ENCODE data around the gene CSGALNACT2. TPM values are rescaled to one million over a fixed set of nuclear protein-coding genes. Genes with fewer than 3 reads are reported as not detected.
"Not testable (repeated sequence)": the region's sequence is repeated elsewhere in the genome, so short reads cannot be mapped to it uniquely, and the experiment has no call there.

The CSGALNACT2 gene
- total RNA-seq, 1 donor from 2014 or later = 6.6 TPM

DNA sequence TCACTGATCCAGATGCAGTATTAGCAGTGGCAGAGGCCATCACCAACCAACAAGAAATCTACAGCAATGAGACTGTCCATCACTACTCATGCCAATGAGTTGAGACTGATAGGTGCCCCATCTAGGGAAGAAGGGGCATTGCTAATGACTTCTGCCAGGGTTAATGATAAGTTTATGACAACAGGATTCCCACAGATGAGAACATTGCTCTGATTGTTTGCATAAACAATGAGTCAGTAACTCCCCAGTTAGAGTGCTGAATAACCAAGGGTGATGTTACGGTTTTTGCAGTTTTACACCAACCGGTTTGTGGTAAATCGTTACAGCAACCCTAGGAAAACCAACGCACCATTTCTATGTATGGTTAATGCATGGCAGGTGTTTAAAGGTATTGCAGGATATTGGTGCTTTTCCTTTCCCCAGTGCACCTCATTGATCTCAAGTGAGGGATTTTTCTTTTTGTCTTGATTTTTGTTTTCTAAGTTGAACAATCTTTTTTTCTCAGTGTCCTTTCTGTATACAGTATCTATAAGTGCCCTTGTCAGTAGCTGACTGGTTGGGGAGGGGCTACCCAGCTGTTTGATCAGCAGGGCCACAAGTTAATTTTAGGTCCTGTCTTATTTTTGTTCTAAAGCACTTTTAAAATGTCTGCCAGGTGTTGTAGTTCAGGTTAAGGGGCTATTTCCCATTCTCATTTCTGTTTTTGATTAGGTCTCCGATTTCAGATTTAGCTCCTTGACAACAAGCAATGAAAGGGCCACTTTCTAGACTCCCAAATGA, 3.9 kb upstream of the CSGALNACT2 start:
- ATAC-seq (ENCODE audit: poor library complexity) = no peak
- DNase-seq = no peak
- intact Hi-C loops (cut with DNase I) = no loop called here

DNA sequence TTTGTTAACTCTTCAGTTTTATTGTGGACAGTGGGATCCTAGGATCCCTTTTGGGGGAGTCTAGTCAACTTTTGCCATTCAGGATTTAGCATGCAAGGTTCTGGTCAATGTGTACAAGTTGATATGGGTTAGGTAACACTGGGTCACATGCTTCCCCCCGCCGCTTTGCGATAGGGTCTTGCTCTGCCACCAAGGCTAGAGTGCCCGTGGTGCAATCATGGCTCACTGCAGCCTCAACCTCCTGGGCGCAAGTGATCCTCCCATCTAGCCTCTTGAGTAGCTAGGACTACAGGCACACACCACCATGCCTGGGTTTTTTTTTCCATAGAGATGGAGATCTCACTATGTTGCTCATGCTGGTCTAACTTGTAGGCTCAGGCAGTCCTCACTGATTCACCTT, 3.2 kb upstream of the CSGALNACT2 start:
- ATAC-seq (ENCODE audit: poor library complexity) = no peak
- no peak for DNase-seq
- intact Hi-C loops (cut with DNase I) = no loop called here

DNA sequence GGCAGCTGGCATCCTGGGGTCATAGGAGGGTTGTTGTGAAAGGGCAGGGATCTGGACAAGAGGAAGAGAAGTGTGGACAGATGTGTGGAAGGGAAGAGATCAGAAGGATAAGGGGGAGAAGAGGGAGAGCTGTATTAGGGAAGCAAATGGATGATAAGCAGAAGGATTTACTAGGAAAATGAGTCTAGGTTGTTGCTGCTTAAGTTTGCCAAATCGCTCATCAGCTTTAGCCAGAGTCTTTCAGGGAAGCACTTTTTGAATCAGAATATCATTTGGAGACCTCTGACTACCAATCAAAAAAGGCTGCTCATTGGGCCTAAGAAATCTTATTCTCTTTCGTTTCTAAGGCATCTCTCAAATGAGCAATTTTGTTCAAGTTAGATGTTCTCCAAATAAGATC, 2.6 kb upstream of the CSGALNACT2 start:
- intact Hi-C loops (cut with DNase I) = no loop called here
- ATAC-seq (ENCODE audit: poor library complexity) = no peak
- no peak for DNase-seq

DNA sequence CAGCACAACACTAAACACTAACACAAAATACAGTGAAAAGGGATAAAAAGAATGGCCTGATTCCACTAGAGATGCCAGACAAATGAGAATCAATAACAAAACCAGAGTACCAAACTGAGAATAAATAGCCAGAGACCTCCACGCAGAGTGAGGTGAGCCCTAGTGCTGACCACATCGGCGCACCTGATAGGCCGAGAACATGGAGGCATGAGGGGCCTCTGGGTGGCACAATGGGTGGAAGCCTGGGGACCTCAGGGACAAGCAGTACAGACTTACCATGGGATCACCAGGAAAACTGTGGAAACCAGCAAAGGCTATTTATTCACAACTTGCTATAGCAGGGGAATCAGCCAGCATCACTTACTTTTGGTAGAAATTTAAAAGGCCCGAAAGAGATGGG, 1.8 kb upstream of the CSGALNACT2 start:
- intact Hi-C loops (cut with DNase I) = no loop called here
- no peak for ATAC-seq (ENCODE audit: poor library complexity)
- no peak for DNase-seq

DNA sequence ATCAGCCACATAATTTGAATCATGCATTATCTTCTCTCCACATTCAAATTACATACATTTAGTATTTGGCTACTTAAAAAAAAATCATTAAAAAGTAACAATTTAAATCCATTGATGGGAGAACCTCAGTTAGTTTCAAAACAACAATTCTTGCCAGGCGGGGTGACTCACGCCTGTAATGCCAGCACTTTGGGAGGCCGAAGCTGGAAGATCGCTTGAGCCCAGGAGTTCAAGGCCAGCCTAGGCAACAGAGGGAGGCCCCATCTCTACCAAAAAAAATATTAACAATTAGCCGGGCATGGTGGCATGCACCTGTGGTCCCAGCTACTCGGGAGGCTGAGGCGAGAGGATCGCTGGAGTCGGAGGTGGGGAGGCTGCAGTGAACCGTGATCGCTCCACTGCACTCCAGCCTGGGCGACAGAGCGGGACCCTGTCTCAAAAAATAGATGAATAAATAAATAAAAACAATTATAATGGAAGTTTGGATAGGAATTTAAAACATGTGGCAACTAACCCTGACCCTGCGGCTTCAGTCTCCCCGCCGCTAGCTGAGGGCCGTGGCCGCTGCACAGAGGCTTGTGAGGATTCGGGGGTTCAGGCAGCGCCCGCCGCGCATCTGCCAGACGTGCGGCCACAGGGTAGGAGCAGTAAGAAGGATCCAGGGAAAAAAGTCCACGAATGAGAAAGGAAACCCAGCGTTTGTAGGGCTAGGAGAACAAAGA, 1.1 kb upstream of the CSGALNACT2 start:
- DNase-seq (no peak), ATAC-seq (ENCODE audit: poor library complexity) (no peak)
- intact Hi-C loops (cut with DNase I) = no loop called here

DNA sequence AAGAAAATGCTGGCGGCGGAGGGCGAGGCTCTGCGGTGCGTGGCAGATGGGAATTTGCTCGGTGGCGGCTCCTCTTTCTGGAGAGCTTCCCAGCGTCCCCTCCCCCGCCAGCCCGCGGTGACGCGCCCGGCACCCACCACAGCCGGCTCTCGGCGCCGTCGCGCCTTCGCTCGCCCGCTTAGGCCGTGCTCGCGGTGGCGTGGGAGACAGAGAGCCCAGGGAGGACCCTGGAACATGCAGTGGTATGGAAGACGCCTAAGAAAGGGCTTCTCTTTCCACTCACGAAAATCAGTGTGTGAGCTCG, 576 bp upstream of the CSGALNACT2 start:
- intact Hi-C loops (cut with DNase I) = no loop called here
- peak; percentile 66 for DNase-seq
- peak; percentile 71 for ATAC-seq (ENCODE audit: poor library complexity)

DNA sequence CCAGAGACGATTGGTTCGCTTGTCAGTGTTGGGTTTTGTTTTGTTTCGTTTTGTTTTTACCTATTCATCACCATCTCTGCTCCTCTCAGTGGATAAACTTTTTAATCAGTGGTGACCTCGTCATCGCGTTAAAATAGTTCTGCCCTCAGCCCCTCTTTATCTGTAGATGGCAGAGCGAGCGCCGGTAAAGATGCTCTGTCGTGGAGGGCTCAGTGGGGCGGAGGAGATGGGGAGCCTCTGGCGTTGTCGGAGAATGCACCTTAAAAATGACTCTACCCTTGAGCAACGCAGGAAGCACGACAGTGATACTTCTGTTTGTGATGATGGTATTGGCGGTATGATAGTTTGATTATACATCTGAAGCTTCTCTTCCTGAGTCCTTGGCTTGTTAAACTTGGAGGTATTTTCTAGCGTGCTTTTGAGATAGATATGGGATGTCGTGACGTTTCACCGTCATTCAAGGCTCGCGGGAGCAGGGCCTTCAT, 554 bp downstream of the CSGALNACT2 start:
- ATAC-seq (ENCODE audit: poor library complexity) = peak; percentile 13
- DNase-seq = no peak
- intact Hi-C loops (cut with DNase I) = no loop called here

DNA sequence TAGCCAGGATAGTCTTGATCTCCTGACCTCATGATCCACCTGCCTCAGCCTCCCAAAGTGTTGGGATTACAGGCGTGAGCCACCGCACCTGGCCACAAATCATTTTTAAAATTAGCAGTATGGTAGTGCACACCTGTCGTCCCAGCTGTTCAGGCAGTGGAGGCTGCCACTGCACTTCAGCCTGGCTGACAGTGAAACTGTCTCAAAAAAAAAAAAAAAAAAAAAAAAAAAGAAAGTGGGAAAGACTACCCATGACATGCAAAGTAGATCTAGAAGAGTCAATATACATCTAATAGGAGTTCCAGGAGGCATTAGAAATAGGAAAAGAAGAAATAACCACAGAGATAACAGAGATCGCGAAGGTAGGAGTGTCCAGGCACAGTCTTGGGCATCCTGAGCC, 3.2 kb downstream of the CSGALNACT2 start:
- no peak for DNase-seq
- no peak for ATAC-seq (ENCODE audit: poor library complexity)
- intact Hi-C loops (cut with DNase I) = no loop called here

DNA sequence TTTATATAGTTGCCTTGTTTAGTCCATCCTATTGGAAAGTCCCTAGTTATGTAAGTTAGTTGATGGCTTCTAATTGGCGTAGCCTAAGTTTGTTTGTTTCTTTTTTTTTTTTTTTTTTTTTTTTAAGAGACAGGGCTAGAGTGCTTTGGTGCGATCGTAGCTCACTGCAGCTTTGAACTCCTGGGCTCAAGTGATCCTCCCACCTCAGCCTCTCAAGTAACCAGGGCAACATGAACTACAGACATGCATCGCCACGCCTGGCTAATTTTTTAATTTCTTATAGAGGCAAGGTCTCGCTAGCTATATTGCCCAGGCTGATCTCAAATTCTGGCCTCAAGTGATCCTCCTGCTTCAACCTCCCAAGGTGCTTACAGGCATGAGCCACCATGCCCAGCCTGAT, 7.1 kb downstream of the CSGALNACT2 start:
- DNase-seq = no peak
- no peak for ATAC-seq (ENCODE audit: poor library complexity)
- intact Hi-C loops (cut with DNase I) = no loop called here

DNA sequence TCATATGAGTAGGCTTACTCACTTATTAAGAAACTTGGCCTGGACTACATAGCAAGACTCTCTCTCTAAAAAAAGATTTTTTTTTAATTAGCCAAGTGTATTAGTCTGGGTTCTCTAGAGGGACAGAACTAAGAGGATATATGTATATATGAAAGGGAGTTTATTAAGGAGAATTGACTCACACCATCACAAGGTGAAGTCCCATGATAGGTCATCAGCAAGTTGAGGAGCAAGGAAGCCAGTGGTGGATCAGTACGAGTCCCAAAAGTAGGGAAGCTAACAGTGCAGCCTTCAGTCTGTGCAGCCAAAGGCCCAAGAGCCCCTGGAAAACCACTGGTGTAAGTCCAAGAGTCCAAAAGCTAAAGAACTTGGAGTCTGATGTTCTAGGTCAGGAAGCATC, 7.7 kb downstream of the CSGALNACT2 start:
- ATAC-seq (ENCODE audit: poor library complexity); DNase-seq; intact Hi-C loops (cut with DNase I): not testable (repeated sequence)

DNA sequence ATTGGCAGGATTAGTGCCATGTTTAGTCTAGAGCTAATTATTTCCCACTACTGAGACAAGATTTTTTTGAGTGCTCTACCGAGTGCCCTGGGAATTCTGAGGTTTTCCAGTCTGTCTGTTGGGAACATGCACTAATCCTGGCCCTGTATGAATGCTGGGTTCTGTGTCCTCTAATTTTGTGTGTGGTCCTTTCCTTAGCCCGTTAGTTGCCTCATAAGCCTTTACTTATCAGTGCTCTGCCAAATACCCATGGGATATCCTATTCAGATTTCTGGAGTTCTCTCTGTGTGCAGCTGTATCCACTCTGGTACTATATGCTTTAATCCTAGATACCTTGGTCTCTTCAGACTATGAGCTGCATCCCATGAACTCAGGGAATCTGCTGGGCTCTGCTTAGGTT, 13.1 kb downstream of the CSGALNACT2 start:
- no peak for ATAC-seq (ENCODE audit: poor library complexity)
- DNase-seq = no peak
- intact Hi-C loops (cut with DNase I) = no loop called here

DNA sequence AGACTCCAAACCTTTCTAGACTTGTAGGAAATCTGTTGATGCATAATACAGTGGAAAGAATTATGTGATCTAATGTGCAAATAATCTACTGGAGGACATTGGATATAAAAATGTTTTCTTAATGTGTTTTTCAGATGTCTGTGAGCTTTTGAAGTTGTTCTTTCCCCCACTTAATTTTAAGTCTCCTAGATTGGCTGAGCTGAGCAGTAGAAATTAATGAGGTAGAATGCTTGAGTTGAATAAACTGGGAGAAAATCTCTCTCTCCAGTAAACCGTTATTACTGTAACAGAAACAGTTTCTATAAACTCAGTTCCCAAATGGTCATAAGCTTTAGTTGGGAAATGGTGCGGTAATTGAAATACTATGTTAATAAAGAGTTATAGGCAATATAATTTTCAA, 15.7 kb downstream of the CSGALNACT2 start:
- ATAC-seq (ENCODE audit: poor library complexity) (no peak), DNase-seq (no peak)
- intact Hi-C loops (cut with DNase I) = no loop called here

DNA sequence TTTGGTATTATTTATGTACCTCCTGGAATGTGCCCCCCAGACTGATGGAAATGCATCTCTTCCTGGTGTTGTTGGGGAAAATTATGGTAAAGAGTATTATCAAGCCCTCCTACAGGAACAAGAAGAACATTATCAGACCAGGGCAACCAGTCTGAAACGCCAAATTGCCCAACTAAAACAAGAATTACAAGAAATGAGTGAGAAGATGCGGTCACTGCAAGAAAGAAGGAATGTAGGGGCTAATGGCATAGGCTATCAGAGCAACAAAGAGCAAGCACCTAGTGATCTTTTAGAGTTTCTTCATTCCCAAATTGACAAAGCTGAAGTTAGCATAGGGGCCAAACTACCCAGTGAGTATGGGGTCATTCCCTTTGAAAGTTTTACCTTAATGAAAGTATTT, 17.0 kb downstream of the CSGALNACT2 start:
- DNase-seq (no peak), ATAC-seq (ENCODE audit: poor library complexity) (no peak)
- intact Hi-C loops (cut with DNase I) = no loop called here

DNA sequence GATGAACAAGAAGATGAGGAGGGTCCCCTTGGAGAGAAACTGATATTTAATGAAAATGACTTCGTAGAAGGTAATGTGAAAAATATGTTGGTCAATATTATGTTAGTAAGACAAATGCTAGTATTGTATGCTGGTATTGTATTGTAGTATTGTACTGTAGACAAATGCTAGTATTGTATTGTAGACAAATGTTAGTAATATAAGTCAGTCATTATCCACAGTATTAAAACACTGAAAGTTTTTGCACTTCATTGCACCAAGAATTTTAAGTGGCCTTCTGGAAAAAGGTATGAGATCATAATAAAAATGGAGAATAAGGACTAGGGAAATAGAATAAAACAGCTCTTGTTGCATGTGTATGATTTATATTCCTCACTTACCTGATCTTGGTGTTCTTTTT, 17.5 kb downstream of the CSGALNACT2 start:
- no peak for ATAC-seq (ENCODE audit: poor library complexity)
- intact Hi-C loops (cut with DNase I) = no loop called here

DNA sequence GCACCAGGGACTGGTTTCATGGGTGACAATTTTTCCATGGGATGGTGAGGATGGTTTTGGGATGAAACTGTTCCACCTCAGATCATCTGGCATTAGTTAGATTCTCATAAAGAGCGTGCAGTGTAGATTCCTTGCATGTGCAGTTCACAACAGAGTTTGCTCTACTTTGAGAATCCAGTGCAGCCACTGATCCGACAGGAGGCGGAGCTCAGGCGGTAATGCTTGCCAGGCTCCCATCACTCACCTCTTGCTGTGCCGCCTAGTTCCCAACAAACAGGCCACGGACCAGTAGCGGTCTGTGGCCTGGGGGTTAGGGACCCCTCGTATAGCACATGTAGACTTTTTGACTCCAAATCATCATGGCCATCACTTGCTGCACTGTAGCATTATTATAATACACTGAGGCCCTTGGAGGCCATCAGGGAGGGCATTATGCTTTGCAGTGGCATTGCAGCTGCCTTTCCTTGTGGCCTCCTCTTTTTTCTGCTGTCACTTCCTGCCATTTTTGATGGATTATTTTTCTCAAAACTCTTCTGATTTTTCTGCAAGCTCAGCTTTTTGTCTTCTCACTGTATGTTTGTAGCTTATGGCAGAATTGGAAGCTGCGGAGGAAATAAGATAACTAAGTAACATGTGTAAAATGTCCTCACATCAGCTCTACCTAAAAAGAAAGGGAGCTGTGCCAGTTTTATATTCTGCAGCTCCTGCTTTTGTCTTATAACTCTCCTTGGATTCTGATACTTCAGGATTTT, 18.5 kb downstream of the CSGALNACT2 start:
- DNase-seq (no peak), ATAC-seq (ENCODE audit: poor library complexity) (no peak)
- intact Hi-C loops (cut with DNase I) = no loop called here

More for the DNA sequence above, 17.5 kb downstream of the CSGALNACT2 start:
- DNase-seq = no peak

DNA sequence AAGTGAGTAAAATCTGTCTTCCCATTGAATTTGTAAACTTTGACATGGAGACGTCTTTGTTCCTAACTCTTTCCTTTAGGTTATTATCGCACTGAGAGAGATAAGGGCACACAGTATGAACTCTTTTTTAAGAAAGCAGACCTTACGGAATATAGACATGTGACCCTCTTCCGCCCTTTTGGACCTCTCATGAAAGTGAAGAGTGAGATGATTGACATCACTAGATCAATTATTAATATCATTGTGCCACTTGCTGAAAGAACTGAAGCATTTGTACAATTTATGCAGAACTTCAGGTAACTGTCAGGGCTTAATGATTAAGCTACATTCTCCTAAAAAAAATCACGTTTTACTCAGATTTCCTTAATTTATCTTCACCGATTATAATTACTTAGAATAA, 20.4 kb downstream of the CSGALNACT2 start:
- ATAC-seq (ENCODE audit: poor library complexity) (no peak), DNase-seq (no peak)
- intact Hi-C loops (cut with DNase I) = no loop called here

DNA sequence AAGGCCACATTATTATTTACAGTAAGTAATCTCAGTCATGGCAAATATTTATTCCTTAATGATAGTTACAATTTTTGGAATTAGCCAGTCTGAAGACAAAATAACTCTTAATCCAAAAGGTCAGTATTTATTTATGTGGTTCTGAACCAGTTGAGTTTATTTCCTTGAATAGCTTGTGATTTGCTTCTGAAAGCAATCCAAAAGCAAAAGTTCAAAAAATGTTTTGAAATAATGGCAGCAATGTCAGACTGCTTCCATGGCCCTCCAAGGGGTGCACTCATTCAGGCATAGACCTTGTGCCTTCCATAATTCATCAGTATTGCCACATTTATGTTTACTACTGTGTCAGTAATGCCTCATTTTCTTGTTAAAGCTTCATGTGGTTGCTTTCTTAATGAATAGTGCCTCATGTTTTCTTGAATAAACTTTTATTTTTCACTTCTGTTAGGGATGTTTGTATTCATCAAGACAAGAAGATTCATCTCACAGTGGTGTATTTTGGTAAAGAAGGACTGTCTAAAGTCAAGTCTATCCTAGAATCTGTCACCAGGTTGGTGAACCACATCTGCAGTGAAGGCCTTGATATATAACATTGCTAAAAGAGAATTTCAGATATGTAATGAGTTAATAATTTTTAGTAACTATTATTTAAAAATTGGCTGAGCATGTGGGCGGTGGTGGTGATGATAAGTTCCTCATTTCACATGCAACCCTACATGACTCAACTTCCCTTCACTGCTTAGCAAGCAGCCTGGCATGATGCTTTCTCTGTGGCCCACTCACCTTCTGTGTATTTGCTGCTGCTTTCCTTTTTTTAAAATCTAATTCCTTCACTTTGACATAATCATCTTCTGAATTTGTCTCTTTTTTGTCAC, 22.0 kb downstream of the CSGALNACT2 start:
- DNase-seq (no peak), ATAC-seq (ENCODE audit: poor library complexity) (no peak)
- intact Hi-C loops (cut with DNase I) = no loop called here

DNA sequence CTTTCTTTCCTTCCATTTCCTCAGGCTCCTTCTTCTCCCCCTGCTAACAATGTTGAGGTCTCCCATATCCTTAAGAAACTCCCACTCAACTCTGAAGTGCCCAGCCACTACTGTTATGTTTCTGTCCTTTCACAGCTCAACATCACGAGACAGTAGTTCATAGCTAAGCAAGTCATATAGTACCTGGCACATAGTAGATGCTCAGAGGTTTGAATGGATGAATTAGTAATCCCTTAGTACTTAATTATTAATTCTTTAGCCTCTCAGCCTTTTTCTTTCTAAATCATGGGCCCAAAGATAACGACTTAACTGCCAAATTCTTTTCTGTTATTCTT, 22.6 kb downstream of the CSGALNACT2 start:
- intact Hi-C loops (cut with DNase I) = no loop called here
- no peak for ATAC-seq (ENCODE audit: poor library complexity)
- DNase-seq = no peak

DNA sequence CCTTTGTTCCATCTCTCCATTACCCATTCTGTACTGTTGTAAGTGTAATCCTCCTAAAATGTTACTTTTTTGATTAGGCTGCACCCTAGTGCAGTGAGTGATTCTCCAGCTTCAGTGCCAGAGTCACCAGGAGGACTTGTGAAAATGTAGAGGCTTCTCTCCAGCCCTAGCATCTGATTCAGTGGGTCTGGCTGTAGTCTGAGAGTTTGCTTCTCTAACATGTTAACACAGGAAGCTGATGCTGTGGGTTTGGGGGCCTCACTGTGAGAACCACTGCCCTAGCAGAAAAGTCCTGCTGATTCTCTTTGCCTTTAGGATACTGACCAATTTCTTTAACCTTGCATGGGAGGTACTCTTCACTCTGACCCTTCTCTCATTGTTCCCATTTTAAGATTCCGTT, 24.4 kb downstream of the CSGALNACT2 start:
- intact Hi-C loops (cut with DNase I) = no loop called here
- no peak for ATAC-seq (ENCODE audit: poor library complexity)
- no peak for DNase-seq
